ENCODE results near the gene MRPL46.
A peak's percentile ranks its signal among the peaks of the same experiment; 100 is the strongest.

MRPL46 gene

GRCh38 chr15:88467073-88467934, at the start of gene MRPL46, which contains the start of gene MRPS11:
TSS of gene MRPL46 (minus strand) at chr15:88467388. CDS start at chr15:88467377, 11 bp downstream.
TSS of gene MRPS11 (plus strand) at chr15:88467708. CDS start at chr15:88467718, 10 bp downstream.
- peak; percentile 37 for DNase-seq

- no peak for DNase-seq
Observed at GRCh38 chr15:88513195-88513594, 46.0 kb upstream of the MRPL46 start.

DNA sequence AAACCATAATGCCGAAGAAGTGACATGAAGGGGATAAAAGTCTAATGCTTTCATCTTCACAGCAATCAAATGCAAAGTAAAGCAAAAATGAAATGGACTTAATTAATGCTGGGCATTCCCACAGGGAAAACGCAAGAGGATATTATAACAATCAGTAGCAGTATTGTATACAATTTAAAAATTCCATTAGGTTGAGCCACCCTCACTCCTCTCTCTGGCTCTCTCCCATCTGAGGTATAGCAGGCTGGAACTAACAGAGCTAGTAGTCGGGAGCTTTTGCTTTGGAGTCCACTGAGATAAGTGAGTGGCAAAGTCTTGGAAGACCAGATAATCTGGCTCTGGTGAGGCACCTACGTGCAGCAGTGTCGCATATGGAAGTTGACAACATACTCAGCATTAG, 45.4 kb upstream of the MRPL46 start:
- no peak for DNase-seq

GRCh38 chr15:88512078-88512477, 44.9 kb upstream of the MRPL46 start:
- DNase-seq: no peak

- DNase-seq: no peak
Observed at GRCh38 chr15:88511161-88511560, 44.0 kb upstream of the MRPL46 start.

- DNase-seq: no peak
Observed at GRCh38 chr15:88509964-88510363, 42.8 kb upstream of the MRPL46 start.

DNA sequence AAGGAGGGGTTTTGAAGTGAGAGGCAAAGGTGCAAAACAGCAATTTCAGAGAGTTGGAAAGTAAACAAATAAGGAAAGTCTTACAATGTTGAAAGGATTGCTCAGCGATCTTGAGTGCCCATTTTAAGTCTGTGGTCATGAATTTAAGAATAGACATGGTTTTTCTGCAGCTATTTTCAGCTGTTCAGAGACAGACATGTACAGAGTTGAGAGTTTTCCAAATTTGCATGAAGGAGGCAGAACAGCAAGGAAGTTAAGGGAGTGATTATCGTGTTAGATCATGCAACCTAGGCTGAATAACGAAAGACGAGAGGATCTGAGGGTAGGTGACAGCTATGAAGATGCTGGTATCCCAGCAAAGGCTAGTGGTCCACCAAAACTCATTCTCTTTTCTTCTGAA, 42.1 kb upstream of the MRPL46 start:
- no peak for DNase-seq

GRCh38 chr15:88506628-88507027, 39.4 kb upstream of the MRPL46 start:
- no peak for DNase-seq

GRCh38 chr15:88505721-88506120, 38.5 kb upstream of the MRPL46 start:
- DNase-seq: no peak

GRCh38 chr15:88504445-88504844, 37.3 kb upstream of the MRPL46 start:
- DNase-seq: no peak

- DNase-seq: no peak
Observed at GRCh38 chr15:88498996-88499395, 31.8 kb upstream of the MRPL46 start.

DNA sequence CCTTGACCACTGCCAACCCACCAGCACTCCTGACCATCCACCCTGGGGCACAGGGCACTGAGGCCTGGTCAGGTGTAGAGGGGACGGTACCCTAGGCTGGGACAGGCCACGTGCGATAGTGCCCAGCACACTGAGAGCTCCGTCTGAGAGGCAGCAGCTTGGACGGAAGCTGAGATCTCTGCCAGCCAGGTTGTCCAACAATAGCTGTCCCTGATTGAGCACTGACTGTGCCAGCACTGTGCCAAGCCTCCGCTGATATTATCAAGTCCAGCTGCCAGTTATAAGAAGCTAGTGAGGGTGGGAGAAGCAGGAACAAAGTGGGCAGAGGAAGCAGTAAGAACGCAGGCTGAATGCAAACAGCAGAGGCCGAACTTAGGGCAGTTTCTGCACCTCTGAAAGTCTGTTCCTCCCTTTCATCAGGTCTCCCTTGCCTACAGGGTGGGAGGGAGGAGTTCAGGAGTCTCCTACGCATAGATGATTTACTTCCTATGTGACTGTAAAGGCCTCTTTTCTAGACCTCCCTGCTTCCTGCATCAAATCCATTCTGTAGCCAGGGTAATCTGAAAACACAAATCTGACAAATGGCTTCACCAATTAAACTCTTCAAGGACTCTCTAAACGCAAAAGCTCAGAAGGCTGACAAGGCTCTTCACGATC, 30.0 kb upstream of the MRPL46 start:
- DNase-seq: no peak

DNA sequence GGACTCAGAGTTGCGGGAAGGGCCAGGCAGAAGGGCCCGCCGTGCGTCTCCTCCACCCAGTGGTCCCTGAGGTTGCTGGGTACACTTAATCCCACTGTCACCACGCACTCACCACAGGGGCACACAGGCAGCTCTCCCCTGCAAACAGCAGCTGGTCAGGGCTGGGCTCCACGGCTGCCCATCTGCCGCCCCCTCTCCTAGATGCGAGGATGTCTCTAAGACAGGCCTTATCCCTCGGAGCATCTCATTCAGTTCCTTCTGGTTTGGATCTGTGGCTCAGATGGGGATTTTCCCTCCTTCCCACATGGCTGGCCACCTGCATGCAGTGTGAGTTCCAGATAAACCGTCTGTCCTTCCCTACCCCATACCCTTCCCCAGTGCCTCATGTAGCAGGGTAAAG, 26.7 kb upstream of the MRPL46 start:
- DNase-seq: no peak

DNA sequence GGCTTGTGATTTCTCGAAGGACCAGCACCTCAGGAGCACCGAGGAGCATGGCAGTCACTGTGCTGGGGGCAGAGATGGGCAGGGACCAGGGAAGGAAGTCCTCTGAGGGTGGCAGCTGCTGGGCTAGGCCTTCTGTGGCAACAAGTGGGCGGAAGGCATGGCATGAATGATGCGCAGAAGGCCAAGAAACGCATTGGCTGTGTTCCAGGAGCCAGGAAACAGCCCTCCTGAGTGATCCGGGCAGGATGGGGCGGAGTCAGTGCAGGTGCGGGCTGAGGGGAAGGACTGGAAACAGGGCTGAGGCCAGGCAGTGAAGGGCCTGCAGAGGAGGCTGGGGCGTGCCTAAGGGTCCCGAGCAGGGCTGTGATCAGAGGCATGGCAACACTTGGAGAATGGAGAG, 24.0 kb upstream of the MRPL46 start:
- no peak for DNase-seq

DNA sequence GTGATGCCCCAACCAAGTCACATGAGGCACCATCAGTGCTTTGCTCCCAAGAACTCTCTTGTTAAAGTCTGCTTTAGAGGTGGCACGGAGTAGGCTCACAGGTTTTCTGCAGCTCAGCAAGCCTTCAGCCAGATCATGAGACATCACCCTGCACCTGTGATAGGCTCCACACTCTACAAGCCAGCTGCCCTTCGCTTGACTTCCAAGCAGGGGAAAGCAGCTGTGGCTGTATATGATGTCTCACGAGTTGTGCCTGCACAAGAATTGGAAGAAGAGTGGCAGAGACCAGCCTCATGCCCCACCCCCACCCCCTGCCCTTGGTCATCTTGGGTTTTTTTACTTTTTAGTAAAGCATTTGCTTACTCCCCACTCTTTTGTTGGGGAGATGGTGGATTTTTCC, 22.8 kb upstream of the MRPL46 start:
- DNase-seq: no peak

- DNase-seq: no peak
Observed at GRCh38 chr15:88489321-88489720, 22.1 kb upstream of the MRPL46 start.

DNA sequence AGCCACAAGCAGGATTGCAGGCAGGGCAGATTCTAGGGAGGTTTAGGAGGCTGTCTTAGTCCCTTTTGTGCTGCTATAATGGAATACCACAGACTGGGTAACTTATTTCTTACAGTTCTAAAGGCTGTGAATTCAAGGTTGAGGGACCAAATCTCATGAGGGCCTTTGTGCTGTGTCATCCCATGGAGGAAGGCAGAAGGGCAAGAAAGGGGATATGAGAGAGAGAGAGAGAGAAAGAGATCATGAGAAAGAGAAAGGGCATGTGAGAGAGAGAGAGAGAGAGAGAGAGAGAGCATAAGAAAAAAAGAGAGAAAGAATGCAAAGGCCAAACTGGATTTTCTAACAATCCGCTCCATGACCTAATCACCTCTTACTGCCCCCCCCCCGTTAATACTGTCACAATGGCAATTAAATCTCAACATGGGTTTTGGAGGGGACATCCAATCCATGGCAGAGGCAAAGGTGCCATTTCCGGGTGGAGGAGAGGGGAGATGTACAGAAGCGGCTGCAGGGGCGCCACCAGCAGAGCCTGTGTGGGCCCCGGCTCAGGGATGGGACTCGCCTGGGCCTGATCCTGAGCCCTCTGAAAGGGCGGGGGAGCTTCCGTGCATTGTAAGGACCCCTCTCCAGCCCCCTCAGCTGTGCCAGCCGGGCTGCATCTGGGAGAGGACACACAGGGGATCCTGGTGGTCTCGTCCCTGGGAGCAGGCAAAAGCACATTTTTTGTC, 20.8 kb upstream of the MRPL46 start:
- DNase-seq: no peak

DNA sequence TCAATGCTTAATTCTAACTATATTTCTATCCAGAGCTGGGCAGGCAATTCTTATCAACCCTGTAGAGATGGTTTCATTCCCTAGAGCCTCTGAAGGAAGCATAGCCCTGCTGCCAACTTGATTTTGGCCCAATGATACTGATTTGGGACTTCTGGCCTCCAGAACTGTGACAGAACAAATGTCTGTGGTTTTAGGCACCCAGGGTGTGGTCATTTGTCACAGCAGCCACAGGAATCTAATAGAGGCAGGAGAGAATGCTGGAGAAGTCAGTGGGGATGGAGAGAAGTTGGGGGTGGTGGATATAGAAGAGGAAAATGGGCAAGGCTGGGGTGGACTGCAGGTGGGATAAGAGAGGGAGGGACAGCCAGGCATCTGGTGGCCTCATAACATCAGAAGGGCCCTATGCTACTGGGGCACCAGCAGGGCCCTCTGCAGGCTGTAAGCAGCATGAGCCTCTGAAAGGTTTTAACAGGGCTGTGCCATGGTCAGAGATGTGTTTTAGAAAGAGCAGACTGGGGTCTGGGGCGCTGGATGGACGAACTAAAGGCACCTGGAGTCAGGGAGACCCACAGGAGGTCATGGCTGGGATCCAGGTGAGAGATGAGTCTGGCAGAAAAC, 20.1 kb upstream of the MRPL46 start:
- DNase-seq: no peak

- DNase-seq: peak; percentile 29
Observed at GRCh38 chr15:88484682-88485331, 17.6 kb upstream of the MRPL46 start.

- DNase-seq: no peak
Observed at GRCh38 chr15:88482263-88482662, 15.1 kb upstream of the MRPL46 start.

DNA sequence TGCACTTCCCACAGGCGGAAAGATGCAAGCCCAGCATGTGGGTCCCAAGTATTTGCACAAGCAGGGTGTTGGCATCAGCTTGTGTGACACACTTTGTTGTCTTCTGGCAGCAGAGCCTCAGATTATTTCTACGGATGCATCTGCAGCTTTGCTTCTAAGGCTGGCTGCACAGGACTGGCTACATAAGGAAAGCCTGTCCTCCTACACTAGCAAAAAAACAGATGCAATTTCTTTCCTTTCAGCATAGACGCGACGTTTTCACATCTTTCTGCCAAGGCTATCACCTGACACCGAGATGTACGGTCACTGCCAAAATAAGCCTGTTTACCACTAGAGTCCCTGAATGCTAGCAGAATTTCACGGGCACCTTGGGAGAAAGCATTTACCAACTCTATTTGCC, 13.8 kb upstream of the MRPL46 start:
- no peak for DNase-seq

DNA sequence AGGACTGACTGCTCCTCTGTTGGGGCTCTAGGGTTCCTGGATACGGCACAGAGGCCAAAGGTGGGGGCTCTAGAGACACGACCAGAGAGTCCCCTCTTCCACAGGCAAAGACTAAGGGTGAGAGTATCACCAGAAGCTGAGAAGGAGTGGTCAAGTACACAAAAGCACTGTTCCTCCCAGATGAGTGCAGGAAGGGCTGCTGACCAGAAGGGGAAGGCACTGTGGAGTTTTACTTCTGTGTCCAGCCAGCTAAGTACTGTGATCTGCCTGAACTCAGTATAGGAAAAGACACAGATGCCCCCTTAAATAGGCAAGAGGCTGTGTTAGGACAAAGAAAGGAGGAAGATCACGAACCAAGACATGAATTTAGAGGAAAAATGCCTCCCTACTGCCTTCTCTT, 12.0 kb upstream of the MRPL46 start:
- no peak for DNase-seq

GRCh38 chr15:88477904-88478303, 10.7 kb upstream of the MRPL46 start:
- no peak for DNase-seq
